Hepatocyte (in vitro differentiated cells): ENCODE results near the gene ABHD4.

ENCODE experiments used
- CTCF ChIP-seq: fragments of 200-600 bp; sonication (generic); IDR thresholded peaks from 2 replicates; pipeline ENCODE4 v1.5.1; 2016; ENCODE audit warnings: antibody characterized with exemption, mild to moderate bottlenecking; ENCODE audit not compliant: poor library complexity
- EZH2phosphoT487 ChIP-seq: fragments of 200-600 bp; sonication (generic); IDR thresholded peaks from one replicate; pipeline ENCODE4 v1.6.1; 2018; ENCODE audit warnings: antibody characterized with exemption, mild to moderate bottlenecking, low read depth, moderate library complexity; ENCODE audit not compliant: unreplicated experiment, severe bottlenecking

GRCh38 chr14:22606380-22606779 lies 8.3 kb downstream of the ABHD4 start:
- TF ChIP-seq CTCF (no peak), EZH2phosphoT487 (no peak)
